ENCODE measurements around the gene NUMB. TPM values are rescaled to one million over a fixed set of nuclear protein-coding genes. Genes with fewer than 3 reads are reported as not detected.

The NUMB gene
- total and polyA plus RNA-seq, 9 donors, result 32.9 to 78.2 (median 67.6) TPM

GRCh38 chr14:73463411-73463810 is 5.1 kb upstream of the NUMB start:
- H3K27me3 ChIP-seq, result no peaks in the 10 kb centered on the region

GRCh38 chr14:73462815-73463214 is 4.5 kb upstream of the NUMB start:
- WGBS, 3 donors, result 41 to 61% (median 57%) methylated on average over 4 of the region's 4 CpGs
- DNase-seq, result no peak
- intact Hi-C loops (cut with DNase I), result loop anchor here in 2 of 4 donors (10.0 kb wide), 2 partner anchors 168 to 288 kb away; no protein-coding TSS in a partner anchor
- Histone ChIP-seq H3K4me1 (ENCODE audit: insufficient read depth) (peaks cover 13% of the 10 kb centered on the region), H3K36me3 (no peaks in the 10 kb centered on the region), H3K27me3 (no peaks in the 10 kb centered on the region), H3K9me3 (no peaks in the 10 kb centered on the region), H3K4me3 (no peak overlapping the region), H3K27ac (no peak overlapping the region)
- TF ChIP-seq EP300 (IDR thresholded peaks at IDR 0.05) (no peak), CTCF (IDR thresholded peaks at IDR 0.05) (no peak), POLR2A (IDR thresholded peaks at IDR 0.05) (no peak)

More at GRCh38 chr14:73463411-73463810, 5.1 kb upstream of the NUMB start:
- WGBS, 3 donors, result 46 to 51% (median 48%) methylated on average over 5 of the region's 5 CpGs
- DNase-seq, result peak in 1 of 5 donors; percentile 29
- no peak for TF ChIP-seq POLR2A (IDR thresholded peaks at IDR 0.05)
- TF ChIP-seq EP300 (IDR thresholded peaks at IDR 0.05), result no peak
- TF ChIP-seq CTCF (IDR thresholded peaks at IDR 0.05), result no peak
- intact Hi-C loops (cut with DNase I), result loop anchor here in 2 of 4 donors (10.0 kb wide), 2 partner anchors 169 to 289 kb away; no protein-coding TSS in a partner anchor
- Histone ChIP-seq H3K4me1 (ENCODE audit: insufficient read depth) (peaks cover 13% of the 10 kb centered on the region), H3K27ac (no peak overlapping the region), H3K36me3 (no peaks in the 10 kb centered on the region), H3K9me3 (no peaks in the 10 kb centered on the region), H3K4me3 (no peak overlapping the region)

GRCh38 chr14:73462048-73462715 is 3.8 kb upstream of the NUMB start:
- no peak for TF ChIP-seq POLR2A (IDR thresholded peaks at IDR 0.05)
- TF ChIP-seq EP300 (IDR thresholded peaks at IDR 0.05), result no peak
- TF ChIP-seq CTCF (IDR thresholded peaks at IDR 0.05), result no peak
- H3K9me3 ChIP-seq, result no peaks in the 10 kb centered on the region
- H3K36me3 ChIP-seq, result no peaks in the 10 kb centered on the region
- peak in 4 of 5 donors; percentile 28 to 55 (median 41) for DNase-seq
- no peak overlapping the region for H3K4me3 ChIP-seq
- 14 to 28% (median 19%) methylated on average over 6 of the region's 6 CpGs for WGBS, 3 donors
- H3K4me1 ChIP-seq (ENCODE audit: insufficient read depth), result peaks cover 13% of the 10 kb centered on the region
- H3K27me3 ChIP-seq, result no peaks in the 10 kb centered on the region
- intact Hi-C loops (cut with DNase I), result loop anchor here in 2 of 4 donors (10.0 kb wide), 2 partner anchors 167 to 287 kb away; no protein-coding TSS in a partner anchor
- H3K27ac ChIP-seq, result peak overlapping the region in 1 of 2 donors; percentile 21

GRCh38 chr14:73461478-73462047 is 3.2 kb upstream of the NUMB start:
- no peaks in the 10 kb centered on the region for H3K27me3 ChIP-seq
- DNase-seq, result no peak
- TF ChIP-seq EP300 (IDR thresholded peaks at IDR 0.05) (no peak), POLR2A (IDR thresholded peaks at IDR 0.05) (no peak), CTCF (IDR thresholded peaks at IDR 0.05) (no peak)
- peaks cover 13% of the 10 kb centered on the region for H3K4me1 ChIP-seq (ENCODE audit: insufficient read depth)
- intact Hi-C loops (cut with DNase I), result loop anchor here in 2 of 4 donors (10.0 kb wide), 2 partner anchors 167 to 287 kb away; no protein-coding TSS in a partner anchor
- no peak overlapping the region for H3K4me3 ChIP-seq
- 13 to 22% (median 19%) methylated on average over 6 of the region's 6 CpGs for WGBS, 3 donors
- H3K9me3 ChIP-seq, result no peaks in the 10 kb centered on the region
- peak overlapping the region in 1 of 2 donors; percentile 21 for H3K27ac ChIP-seq
- no peaks in the 10 kb centered on the region for H3K36me3 ChIP-seq
